PC-9 (cell line): Measurements from ENCODE around the gene CCDC107. TPM values are rescaled to one million over a fixed set of nuclear protein-coding genes. Genes with fewer than 3 reads are reported as not detected.

Experiments
- BruUV-seq: library from RNA; stranded (reverse); fragments of 400-500 nt; replicated peaks from 2 replicates; lab custom pipeline; 2021; lab: Mats Ljungman, UMichigan
- CTCF ChIA-PET: fragments of 300-600 bp; sonication (Branson Sonifier 250); formaldehyde crosslinking; loops from one replicate; lab custom pipeline; 2022; ENCODE audit warnings: antibody characterized with exemption; lab: Charles Lee
- POLR2A ChIA-PET: fragments of 300-600 bp; sonication (Branson Sonifier 250); formaldehyde crosslinking; loops from one replicate; lab custom pipeline; 2022; ENCODE audit warnings: antibody characterized with exemption; ENCODE audit not compliant: unreplicated experiment; lab: Charles Lee
- DNase-seq, 2 experiments: peaks; one replicate each; pipeline versions ENCODE4 v3.0.0 to v3.0.0-alpha.2; 2015 to 2022; ENCODE audit warnings: mixed read lengths in 1 of 2
- H2AFZ ChIP-seq: fragments of 200-600 bp; sonication (generic); 2 replicates; pipeline ENCODE4 v1.8.1; 2017; ENCODE audit warnings: antibody characterized with exemption
- H3F3A ChIP-seq: fragments of 200-600 bp; sonication (generic); 2 replicates; pipeline ENCODE4 v1.8.1; 2017; ENCODE audit warnings: antibody characterized with exemption, mild to moderate bottlenecking, low read depth; ENCODE audit not compliant: insufficient read depth
- H3K27ac ChIP-seq: fragments of 200-600 bp; sonication (generic); 2 replicates; pipeline ENCODE4 v1.6.1; 2016; ENCODE audit warnings: mixed run types
- H3K27me3 ChIP-seq: fragments of 200-600 bp; sonication (generic); 2 replicates; pipeline ENCODE4 v1.6.1; 2016; ENCODE audit warnings: low read depth, mixed run types; ENCODE audit not compliant: insufficient read depth
- H3K36me3 ChIP-seq: fragments of 200-600 bp; sonication (generic); 2 replicates; pipeline ENCODE4 v1.6.1; 2016; ENCODE audit warnings: low read depth, mixed run types
- H3K4me1 ChIP-seq: fragments of 200-600 bp; sonication (generic); replicated peaks from 2 replicates; pipeline ENCODE4 v1.6.1; 2016; ENCODE audit warnings: mixed run types; ENCODE audit not compliant: insufficient read depth
- H3K4me2 ChIP-seq: fragments of 200-600 bp; sonication (generic); 2 replicates; pipeline ENCODE4 v1.6.1; 2017; ENCODE audit warnings: mixed run types
- H3K4me3 ChIP-seq: fragments of 200-600 bp; sonication (generic); 2 replicates; pipeline ENCODE4 v1.6.1; 2016; ENCODE audit warnings: mixed run types
- H3K79me2 ChIP-seq: fragments of 200-600 bp; sonication (generic); 2 replicates; pipeline ENCODE4 v1.6.1; 2017; ENCODE audit warnings: low read depth, mixed run types
- H3K9me2 ChIP-seq: fragments of 200-600 bp; sonication (generic); 2 replicates; pipeline ENCODE4 v1.8.1; 2017; ENCODE audit warnings: mild to moderate bottlenecking; ENCODE audit not compliant: insufficient read depth
- H3K9me3 ChIP-seq: fragments of 200-600 bp; sonication (generic); 2 replicates; pipeline ENCODE4 v1.8.1; 2016; ENCODE audit warnings: low read depth; ENCODE audit not compliant: insufficient read depth
- H4K20me1 ChIP-seq: fragments of 200-600 bp; sonication (generic); 2 replicates; pipeline ENCODE4 v1.8.1; 2017; ENCODE audit not compliant: insufficient read depth
- CTCF ChIP-seq: fragments of 200-600 bp; sonication (generic); conservative IDR thresholded peaks from 2 replicates; pipeline ENCODE4 v1.6.1; 2017; ENCODE audit warnings: mixed run types, antibody characterized with exemption, mild to moderate bottlenecking, moderate library complexity
- EZH2 ChIP-seq: fragments of 200-600 bp; sonication (generic); IDR thresholded peaks from 2 replicates; pipeline ENCODE4 v1.8.0; 2017; ENCODE audit warnings: antibody characterized with exemption, low read depth
- intact Hi-C: fragments of 100-400 bp; cut with micrococcal nuclease; formaldehyde crosslinking; loops from one replicate; pipeline ENCODE4 v1.10.0; 2022; ENCODE audit not compliant: unreplicated experiment
- total RNA-seq: library from RNA; stranded (reverse); gene quantifications from 2 replicates; pipeline ENCODE4 v1.2.3, GENCODE V29; 2021

The CCDC107 gene
- total RNA-seq, 1 experiment from 2014 or later = 6.9 TPM

GRCh38 chr9:35615981-35616680 is 42.0 kb upstream of the CCDC107 start:
- H2AFZ ChIP-seq = no peak overlapping the region
- H3K4me2 ChIP-seq = no peak overlapping the region
- no peak for DNase-seq
- no peaks in the 10 kb centered on the region for H3K4me1 ChIP-seq
- no peaks in the 10 kb centered on the region for H3F3A ChIP-seq
- H3K79me2 ChIP-seq = no peaks in the 10 kb centered on the region
- H3K36me3 ChIP-seq = no peaks in the 10 kb centered on the region
- CTCF ChIA-PET = no interaction called here
- no peaks in the 10 kb centered on the region for H3K9me2 ChIP-seq
- no peaks in the 10 kb centered on the region for H3K9me3 ChIP-seq
- no peak overlapping the region for H3K27ac ChIP-seq
- intact Hi-C loops = no loop called here
- TF ChIP-seq EZH2 (no peak), CTCF (no peak)
- BruUV-seq = no TSS peak
- POLR2A ChIA-PET = no interaction called here
- H4K20me1 ChIP-seq = no peaks in the 10 kb centered on the region
- H3K27me3 ChIP-seq = no peaks in the 10 kb centered on the region
- no peak overlapping the region for H3K4me3 ChIP-seq

GRCh38 chr9:35616681-35617459 is 41.2 kb upstream of the CCDC107 start:
- intact Hi-C loops = no loop called here
- CTCF ChIA-PET = no interaction called here
- no peak for DNase-seq
- H3K36me3 ChIP-seq = no peaks in the 10 kb centered on the region
- H3K4me3 ChIP-seq = no peak overlapping the region
- no peaks in the 10 kb centered on the region for H3K27me3 ChIP-seq
- H3F3A ChIP-seq = no peaks in the 10 kb centered on the region
- H3K4me2 ChIP-seq = no peak overlapping the region
- no peaks in the 10 kb centered on the region for H4K20me1 ChIP-seq
- H3K9me2 ChIP-seq = no peaks in the 10 kb centered on the region
- POLR2A ChIA-PET = no interaction called here
- no peak overlapping the region for H2AFZ ChIP-seq
- H3K79me2 ChIP-seq = no peaks in the 10 kb centered on the region
- BruUV-seq = no TSS peak
- H3K27ac ChIP-seq = no peak overlapping the region
- H3K4me1 ChIP-seq = no peaks in the 10 kb centered on the region
- no peak for TF ChIP-seq CTCF
- no peak for TF ChIP-seq EZH2
- no peaks in the 10 kb centered on the region for H3K9me3 ChIP-seq

GRCh38 chr9:35617548-35617947 is 40.5 kb upstream of the CCDC107 start:
- Histone ChIP-seq H3K27ac (no peak overlapping the region), H2AFZ (no peak overlapping the region), H3K79me2 (no peaks in the 10 kb centered on the region), H3K4me3 (no peak overlapping the region), H3F3A (no peaks in the 10 kb centered on the region), H4K20me1 (no peaks in the 10 kb centered on the region), H3K4me1 (no peaks in the 10 kb centered on the region), H3K9me3 (no peaks in the 10 kb centered on the region), H3K36me3 (no peaks in the 10 kb centered on the region), H3K9me2 (no peaks in the 10 kb centered on the region), H3K27me3 (no peaks in the 10 kb centered on the region), H3K4me2 (no peak overlapping the region)
- intact Hi-C loops = no loop called here
- TF ChIP-seq EZH2 (no peak), CTCF (no peak)
- no peak for DNase-seq
- CTCF ChIA-PET = no interaction called here
- BruUV-seq = no TSS peak
- POLR2A ChIA-PET = no interaction called here
